AG09309 (cell line): Measurements from ENCODE around the gene GART.
A peak's percentile ranks its signal among the peaks of the same experiment; 100 is the strongest.

Source experiments
- DNase-seq: peaks from one replicate; pipeline ENCODE4 v3.0.0-alpha.2; 2010; ENCODE audit warnings: low read depth
- H3K4me3 ChIP-seq: 2 replicates; pipeline ENCODE4 v1.5.1; 2011; ENCODE audit warnings: mild to moderate bottlenecking, low read depth, low read length, moderate library complexity; ENCODE audit not compliant: control insufficient read depth
- TF ChIP-seq, protein P1 (sequence below): IDR thresholded peaks from 2 replicates; pipeline ENCODE4 v1.5.1; 2011; ENCODE audit warnings: mild to moderate bottlenecking, low read depth, low read length, inconsistent platforms; ENCODE audit not compliant: insufficient read depth, control insufficient read depth; ENCODE audit errors: missing control alignments

The GART gene

DNA sequence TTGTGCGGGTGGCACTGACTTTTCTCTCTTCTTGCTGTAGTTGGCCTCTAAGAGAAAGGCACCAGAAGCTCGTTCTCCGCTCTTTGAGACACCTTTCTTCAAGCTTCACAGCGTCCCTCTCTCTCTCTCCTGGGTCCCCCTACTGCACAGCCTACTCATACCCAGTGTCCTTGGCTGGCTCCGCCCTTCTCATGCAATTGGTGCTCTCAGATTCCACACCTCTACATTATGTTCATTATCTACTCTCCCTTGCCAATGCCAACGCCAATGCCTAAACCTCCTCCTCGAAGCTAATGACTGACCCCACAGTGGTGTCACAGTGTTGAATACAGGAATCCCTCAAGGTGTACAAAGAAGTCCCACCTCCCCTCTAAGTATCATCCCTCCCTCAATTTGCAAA lies 45.6 kb downstream of the GART start:
- TF ChIP-seq, protein P1, sequence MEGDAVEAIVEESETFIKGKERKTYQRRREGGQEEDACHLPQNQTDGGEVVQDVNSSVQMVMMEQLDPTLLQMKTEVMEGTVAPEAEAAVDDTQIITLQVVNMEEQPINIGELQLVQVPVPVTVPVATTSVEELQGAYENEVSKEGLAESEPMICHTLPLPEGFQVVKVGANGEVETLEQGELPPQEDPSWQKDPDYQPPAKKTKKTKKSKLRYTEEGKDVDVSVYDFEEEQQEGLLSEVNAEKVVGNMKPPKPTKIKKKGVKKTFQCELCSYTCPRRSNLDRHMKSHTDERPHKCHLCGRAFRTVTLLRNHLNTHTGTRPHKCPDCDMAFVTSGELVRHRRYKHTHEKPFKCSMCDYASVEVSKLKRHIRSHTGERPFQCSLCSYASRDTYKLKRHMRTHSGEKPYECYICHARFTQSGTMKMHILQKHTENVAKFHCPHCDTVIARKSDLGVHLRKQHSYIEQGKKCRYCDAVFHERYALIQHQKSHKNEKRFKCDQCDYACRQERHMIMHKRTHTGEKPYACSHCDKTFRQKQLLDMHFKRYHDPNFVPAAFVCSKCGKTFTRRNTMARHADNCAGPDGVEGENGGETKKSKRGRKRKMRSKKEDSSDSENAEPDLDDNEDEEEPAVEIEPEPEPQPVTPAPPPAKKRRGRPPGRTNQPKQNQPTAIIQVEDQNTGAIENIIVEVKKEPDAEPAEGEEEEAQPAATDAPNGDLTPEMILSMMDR = no peak
- no peak overlapping the region for H3K4me3 ChIP-seq
- DNase-seq = no peak

DNA sequence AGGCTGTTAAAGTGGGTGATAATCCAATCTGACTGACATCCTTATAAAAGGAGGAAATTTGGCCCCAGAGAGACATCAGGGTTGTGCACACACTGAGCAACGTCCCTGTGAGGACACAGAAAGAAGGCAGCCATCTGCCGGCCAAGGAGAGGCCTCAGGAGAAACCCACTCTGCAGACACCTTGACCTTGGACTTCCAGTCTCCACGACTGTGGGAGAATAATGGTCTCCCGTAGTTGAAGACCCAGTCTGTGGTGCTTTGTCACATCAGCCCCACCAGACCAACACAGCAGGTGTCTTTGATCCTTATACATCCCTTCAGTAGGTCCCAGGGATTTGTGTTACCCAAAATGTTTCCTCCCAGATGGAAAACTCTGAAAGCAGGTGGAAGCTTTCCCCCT lies 46.2 kb downstream of the GART start:
- TF ChIP-seq, protein P1 = no peak
- DNase-seq = no peak
- H3K4me3 ChIP-seq = no peak overlapping the region

DNA sequence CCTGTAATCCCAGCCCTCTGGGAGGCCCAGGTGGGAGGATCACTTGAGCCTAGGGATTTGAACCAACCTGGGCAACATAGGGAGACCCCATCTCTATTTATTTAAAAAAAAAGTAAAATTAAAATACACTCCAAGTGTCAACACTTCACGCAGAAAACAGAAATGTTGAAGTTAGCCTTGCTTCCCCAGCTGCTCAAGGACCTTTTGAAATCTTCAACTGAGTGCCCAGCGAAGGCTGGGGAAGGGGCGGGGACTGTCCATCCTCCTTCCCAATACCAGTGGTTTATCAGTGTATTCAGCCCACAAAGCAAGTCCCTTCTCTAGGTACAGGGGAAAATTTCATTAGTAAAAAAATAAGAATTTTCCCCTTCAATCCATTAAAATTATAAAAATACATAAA lies 48.2 kb downstream of the GART start:
- TF ChIP-seq, protein P1 = no peak
- no peak for DNase-seq
- no peak overlapping the region for H3K4me3 ChIP-seq

DNA sequence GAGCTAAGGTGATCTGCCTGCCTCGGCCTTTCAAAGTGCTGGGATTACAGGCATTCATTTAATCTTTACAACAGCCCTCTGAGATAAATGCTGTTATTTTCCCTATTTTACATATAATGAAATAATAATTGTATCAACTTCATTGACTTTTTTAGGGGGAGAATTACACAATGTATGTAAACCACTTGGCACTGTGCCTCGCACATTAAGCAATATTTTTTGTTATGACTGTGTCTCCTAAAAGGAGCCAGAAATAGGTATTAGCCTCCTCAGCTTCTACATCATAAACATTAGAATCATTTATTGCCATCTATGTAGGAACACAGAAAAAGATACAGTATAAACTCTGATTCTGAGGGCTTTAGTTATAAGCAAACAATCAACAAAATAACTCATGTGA lies 49.3 kb downstream of the GART start:
- H3K4me3 ChIP-seq = no peak overlapping the region
- no peak for DNase-seq
- TF ChIP-seq, protein P1 = no peak

DNA sequence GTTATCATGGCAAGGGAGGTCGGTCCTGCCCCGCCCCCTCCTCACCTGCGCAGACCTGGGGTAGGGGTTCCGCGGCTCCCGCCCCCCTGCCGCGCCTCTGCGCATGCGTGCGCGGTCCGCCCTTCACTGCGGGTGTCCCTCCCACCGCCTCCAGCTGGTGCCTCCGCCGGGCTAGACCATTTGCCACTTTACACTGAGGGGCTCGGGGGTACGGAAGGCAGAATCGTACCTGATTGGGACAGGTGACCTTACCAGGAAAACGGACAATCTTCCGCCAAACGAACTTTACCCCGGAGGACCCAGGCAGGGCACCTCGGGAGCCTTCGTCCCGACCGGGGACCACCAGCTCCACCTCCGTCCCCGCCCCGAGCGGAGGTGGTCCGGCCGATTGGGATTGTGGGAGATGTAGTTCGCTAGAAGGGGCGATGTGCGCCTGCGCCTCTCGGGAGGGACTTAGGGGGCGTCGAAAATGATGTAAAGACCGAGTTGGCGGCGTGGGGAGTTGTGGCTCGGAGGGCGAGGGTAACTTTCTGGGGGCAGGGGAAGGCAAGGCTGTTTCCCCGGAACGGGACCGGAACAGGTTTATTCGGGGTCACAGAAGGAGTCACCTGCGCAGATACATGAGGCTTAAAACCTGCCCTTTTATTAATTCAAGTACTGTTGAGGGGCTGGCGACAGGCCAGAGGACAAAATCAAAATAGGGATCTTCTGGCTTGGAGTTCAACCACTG lies 50.4 kb downstream of the GART start, which contains the start of gene DNAJC28:
Gene DNAJC28, minus strand, starts transcription at position 344 of the 730 bp plus-strand sequence. CDS start 2,323 bp downstream, outside the sequence.
- peak; percentile 55 for DNase-seq
- TF ChIP-seq, protein P1 = no peak
- peak within 1 kb of the TSS; percentile 67 for H3K4me3 ChIP-seq

DNA sequence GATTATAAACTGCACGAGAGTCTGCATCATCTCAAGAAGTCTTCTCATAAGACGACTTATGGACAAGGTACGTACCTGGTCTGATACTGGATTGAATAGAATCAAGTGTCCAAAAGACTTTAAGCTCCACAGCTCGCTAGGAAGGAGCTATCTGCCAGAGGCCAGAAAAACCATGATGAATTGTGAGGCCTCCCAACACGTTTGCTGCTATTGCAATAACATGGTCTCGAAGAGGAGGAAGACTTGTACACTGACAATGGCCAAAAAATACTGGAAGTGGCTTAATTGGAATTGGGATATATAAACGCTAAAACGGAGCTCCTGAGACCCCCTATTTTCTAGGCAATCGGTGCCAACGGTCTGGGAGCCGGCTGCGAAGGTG lies 50.9 kb downstream of the GART start:
- peak overlapping the region; percentile 67 for H3K4me3 ChIP-seq
- TF ChIP-seq, protein P1 = no peak
- no peak for DNase-seq

DNA sequence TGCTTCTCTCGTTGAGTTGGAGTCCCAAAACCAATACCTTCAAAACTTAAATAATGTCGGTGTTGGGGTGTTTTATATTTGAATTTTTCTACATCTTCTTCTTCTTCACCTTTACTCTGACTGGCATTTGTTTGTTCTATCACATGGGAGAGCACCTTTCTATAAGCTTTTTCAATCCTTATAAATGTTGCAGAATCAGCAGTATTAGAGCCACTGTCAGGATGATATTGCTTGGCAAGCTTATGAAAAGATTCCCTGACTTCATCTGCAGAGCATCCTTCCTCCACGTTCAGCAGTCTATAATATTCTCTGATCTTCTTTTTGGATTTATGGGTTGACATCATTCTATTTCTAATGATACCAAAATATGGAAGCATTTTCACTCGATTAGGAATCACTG lies 53.0 kb downstream of the GART start:
- no peak for DNase-seq
- TF ChIP-seq, protein P1 = no peak
- no peak overlapping the region for H3K4me3 ChIP-seq
